COLO829 (cell line): ENCODE measurements around the gene GCSAM.
A peak's percentile ranks its signal among the peaks of the same experiment; 100 is the strongest.

ENCODE experiments used
- DNase-seq: peaks from one replicate; pipeline ENCODE4 v3.0.0; 2012; ENCODE audit warnings: low spot score

The GCSAM gene

GRCh38 chr3:112129925-112130637 lies 3.0 kb downstream of the GCSAM start:
- no peak for DNase-seq

GRCh38 chr3:112128843-112129727 lies 4.0 kb downstream of the GCSAM start:
- DNase-seq: no peak

GRCh38 chr3:112127522-112128494 lies 5.2 kb downstream of the GCSAM start:
- no peak for DNase-seq

GRCh38 chr3:112126511-112126911 lies 6.5 kb downstream of the GCSAM start:
- DNase-seq: no peak

- no peak for DNase-seq
These were observed 8.0 kb downstream of the GCSAM start for GRCh38 chr3:112124907-112125607.

GRCh38 chr3:112123548-112123947 lies 9.5 kb downstream of the GCSAM start:
- DNase-seq: no peak

- no peak for DNase-seq
These were observed 10.2 kb downstream of the GCSAM start for GRCh38 chr3:112122870-112123269.

- DNase-seq: no peak
These were observed 11.2 kb downstream of the GCSAM start for GRCh38 chr3:112121577-112122547.

- no peak for DNase-seq
These were observed 12.8 kb downstream of the GCSAM start for GRCh38 chr3:112119962-112120836.

GRCh38 chr3:112117841-112118571 lies 15.0 kb downstream of the GCSAM start:
- no peak for DNase-seq

GRCh38 chr3:112117415-112117814 lies 15.6 kb downstream of the GCSAM start:
- DNase-seq: no peak

GRCh38 chr3:112116748-112117186 lies 16.3 kb downstream of the GCSAM start:
- no peak for DNase-seq

GRCh38 chr3:112115806-112116383 lies 17.2 kb downstream of the GCSAM start:
- no peak for DNase-seq

GRCh38 chr3:112115161-112115739 lies 17.8 kb downstream of the GCSAM start:
- no peak for DNase-seq

GRCh38 chr3:112114576-112115160 lies 18.4 kb downstream of the GCSAM start:
- DNase-seq: no peak

- DNase-seq: peak; percentile 85
These were observed 21.2 kb downstream of the GCSAM start for GRCh38 chr3:112111785-112112402.

GRCh38 chr3:112109322-112109721 lies 23.7 kb downstream of the GCSAM start:
- DNase-seq: no peak
